Measurements from ENCODE around the gene TFAP2E.
"Not testable (repeated sequence)": the region's sequence is repeated elsewhere in the genome, so short reads cannot be mapped to it uniquely, and the experiment has no call there.

TFAP2E gene

DNA sequence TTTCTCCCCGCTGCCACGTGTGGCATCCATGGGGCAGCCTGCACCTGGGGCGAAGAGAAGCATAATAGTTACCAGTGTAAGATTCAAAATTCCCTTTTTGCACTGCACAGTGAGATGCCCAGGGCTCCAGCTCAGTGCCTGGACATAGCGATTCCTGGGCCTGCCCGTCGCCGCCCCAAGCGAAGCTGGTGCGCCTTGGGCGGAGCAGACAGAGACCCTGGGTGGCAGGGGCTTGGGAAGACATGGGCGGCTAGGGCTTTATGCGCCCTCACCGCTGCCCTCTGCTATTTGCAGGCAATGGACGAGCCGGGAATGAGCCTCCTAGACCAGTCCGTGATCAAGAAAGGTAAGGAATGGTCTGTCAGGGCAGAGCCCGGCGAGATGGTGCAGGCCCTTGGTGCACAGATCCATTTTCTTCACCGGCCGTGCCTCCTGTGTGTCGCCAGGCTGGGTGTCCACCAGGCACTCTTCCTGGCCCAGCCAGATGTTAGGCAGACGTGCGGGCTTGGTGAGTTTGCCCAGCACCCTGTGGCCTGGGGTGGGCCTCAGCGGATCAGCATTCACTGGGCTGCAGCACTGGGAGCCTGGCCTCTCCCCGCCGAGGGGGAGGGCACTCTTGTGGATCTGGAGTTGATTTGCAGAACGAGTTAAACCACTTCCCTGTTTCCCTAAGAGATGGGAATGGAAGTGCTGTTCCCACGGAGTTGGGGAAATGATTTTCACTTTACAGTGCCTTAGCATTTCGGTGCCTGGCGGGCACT is 1.7 kb downstream of the TFAP2E start:
- DNase-seq, result peak in 1 of 2 experiments; percentile 35

DNA sequence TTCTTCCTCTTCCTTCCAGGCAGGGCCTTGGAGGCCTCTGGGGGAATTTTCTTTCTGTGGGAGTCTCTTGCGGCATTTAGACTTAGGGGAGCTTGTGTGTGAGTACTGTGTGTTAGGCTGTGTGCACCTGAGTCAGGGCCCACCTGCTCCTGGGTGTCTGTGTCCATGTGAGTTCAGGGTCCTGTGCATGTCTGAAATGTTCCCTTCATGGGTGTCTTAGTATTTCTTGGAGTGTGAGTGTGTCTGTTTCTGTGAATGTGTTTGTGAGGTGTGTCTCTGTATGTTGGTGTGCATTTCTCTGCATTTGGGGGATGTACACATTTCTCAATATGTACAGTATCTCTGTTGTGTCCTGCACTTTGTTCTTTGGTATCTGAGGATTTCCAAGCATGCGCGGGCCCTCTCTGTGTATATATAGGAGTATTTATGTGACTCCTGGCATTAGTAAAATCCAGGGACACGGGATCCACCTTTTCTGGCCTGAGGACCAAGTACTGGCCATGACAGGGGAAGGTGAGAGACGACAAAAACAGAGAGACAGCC is 2.4 kb downstream of the TFAP2E start:
- no peak for DNase-seq

- DNase-seq, result peak in 1 of 2 experiments; percentile 20
Measured at GRCh38 chr1:35576061-35576765, 3.1 kb downstream of the TFAP2E start.

DNA sequence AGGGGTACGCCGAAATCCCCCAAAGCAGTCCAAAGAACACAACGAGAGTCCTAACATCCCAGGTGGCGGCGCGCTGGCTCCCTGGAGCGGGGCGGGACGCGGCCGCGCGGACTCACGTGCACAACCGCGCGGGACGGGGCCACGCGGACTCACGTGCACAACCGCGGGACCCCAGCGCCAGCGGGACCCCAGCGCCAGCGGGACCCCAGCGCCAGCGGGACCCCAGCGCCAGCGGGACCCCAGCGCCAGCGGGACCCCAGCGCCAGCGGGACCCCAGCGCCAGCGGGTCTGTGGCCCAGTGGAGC is 3.6 kb downstream of the TFAP2E start:
- DNase-seq, result not testable (repeated sequence)

DNA sequence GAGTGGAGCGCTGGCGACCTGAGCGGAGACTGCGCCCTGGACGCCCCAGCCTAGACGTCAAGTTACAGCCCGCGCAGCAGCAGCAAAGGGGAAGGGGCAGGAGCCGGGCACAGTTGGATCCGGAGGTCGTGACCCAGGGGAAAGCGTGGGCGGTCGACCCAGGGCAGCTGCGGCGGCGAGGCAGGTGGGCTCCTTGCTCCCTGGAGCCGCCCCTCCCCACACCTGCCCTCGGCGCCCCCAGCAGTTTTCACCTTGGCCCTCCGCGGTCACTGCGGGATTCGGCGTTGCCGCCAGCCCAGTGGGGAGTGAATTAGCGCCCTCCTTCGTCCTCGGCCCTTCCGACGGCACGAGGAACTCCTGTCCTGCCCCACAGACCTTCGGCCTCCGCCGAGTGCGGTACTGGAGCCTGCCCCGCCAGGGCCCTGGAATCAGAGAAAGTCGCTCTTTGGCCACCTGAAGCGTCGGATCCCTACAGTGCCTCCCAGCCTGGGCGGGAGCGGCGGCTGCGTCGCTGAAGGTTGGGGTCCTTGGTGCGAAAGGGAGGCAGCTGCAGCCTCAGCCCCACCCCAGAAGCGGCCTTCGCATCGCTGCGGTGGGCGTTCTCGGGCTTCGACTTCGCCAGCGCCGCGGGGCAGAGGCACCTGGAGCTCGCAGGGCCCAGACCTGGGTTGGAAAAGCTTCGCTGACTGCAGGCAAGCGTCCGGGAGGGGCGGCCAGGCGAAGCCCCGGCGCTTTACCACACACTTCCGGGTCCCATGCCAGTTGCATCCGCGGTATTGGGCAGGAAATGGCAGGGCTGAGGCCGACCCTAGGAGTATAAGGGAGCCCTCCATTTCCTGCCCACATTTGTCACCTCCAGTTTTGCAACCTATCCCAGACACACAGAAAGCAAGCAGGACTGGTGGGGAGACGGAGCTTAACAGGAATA is 4.2 kb downstream of the TFAP2E start:
- DNase-seq, result peak; percentile 95

DNA sequence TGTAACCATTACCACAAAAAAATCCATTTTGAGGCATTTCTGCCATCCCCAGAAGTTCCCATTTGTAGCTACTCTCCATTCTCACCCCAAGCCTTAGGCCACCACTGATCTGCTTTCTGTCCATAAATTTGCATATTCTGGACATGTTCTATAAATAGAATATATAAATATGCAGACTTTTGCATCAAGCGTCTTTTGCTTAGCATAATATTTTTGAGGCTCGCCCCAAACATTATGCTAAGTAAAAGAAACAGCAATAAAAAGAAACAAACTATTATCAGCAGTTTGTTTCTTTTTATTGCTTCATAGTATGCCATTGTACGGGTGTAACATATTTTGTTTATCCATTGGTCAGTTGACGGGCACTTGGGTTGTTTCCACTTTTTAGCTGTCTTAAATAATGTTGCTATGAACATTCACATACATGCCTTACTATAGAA is 7.9 kb downstream of the TFAP2E start:
- no peak for DNase-seq

DNA sequence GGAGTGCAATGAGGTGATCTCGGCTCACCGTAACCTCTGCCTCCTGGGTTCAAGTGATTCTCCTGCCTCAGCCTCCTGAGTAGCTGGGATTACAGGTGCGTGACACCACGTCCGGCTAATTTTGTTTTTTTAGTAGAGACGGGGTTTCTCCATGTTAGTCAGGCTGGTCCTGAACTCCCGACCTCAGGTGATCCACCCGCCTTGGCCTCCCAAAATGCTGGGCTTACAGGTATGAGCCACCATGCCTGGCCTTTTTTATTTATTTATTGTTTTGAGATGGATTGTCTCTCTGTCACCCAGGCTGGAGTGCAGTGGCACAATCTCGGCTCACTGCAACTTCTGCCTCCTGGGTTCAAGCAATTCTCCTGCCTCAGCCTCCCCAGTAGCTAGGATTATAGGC is 8.5 kb downstream of the TFAP2E start:
- DNase-seq, result not testable (repeated sequence)

DNA sequence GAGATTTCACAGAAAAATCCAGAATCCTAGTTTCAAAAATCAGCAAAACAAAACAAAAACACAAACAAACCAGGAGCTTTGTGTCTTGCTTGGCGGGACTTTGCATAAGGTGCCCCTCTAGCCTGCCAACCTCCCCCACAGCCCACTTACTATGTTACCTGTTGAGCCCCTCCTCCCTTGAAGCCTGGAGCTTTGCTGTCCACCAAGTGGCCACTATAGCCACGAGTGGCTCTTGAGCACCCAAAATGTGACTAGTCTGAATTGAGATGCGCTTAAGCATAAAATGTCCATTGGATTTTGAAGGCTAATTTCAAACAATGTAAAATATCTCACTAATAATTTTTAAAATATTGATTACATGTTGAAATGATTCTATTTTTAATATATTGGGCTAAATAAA is 12.2 kb downstream of the TFAP2E start:
- DNase-seq, result no peak

- DNase-seq, result not testable (repeated sequence)
Measured at GRCh38 chr1:35585805-35586204, 12.7 kb downstream of the TFAP2E start.

- no peak for DNase-seq
Measured at GRCh38 chr1:35586808-35587207, 13.7 kb downstream of the TFAP2E start.

DNA sequence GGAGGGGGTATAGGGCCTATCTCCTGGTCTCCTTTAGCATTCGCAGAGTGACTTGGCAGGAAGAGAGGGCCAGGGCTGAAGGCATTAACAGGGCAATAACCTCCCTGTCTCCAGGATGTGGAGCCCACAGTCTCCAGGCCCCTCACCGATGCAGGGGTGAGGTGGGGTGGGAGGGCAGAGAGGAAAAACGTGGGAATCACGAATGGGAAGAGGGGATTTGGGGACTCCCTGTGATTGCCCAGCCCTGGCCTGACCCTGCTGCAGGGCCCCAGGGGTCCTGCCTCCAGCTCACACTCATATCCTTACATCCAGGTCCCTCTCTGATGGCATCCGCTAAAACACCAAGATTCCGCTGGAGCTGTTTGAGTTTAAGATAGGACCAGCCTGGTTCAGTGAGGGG is 14.6 kb downstream of the TFAP2E start:
- no peak for DNase-seq

GRCh38 chr1:35588197-35588910 is 15.2 kb downstream of the TFAP2E start:
- no peak for DNase-seq

DNA sequence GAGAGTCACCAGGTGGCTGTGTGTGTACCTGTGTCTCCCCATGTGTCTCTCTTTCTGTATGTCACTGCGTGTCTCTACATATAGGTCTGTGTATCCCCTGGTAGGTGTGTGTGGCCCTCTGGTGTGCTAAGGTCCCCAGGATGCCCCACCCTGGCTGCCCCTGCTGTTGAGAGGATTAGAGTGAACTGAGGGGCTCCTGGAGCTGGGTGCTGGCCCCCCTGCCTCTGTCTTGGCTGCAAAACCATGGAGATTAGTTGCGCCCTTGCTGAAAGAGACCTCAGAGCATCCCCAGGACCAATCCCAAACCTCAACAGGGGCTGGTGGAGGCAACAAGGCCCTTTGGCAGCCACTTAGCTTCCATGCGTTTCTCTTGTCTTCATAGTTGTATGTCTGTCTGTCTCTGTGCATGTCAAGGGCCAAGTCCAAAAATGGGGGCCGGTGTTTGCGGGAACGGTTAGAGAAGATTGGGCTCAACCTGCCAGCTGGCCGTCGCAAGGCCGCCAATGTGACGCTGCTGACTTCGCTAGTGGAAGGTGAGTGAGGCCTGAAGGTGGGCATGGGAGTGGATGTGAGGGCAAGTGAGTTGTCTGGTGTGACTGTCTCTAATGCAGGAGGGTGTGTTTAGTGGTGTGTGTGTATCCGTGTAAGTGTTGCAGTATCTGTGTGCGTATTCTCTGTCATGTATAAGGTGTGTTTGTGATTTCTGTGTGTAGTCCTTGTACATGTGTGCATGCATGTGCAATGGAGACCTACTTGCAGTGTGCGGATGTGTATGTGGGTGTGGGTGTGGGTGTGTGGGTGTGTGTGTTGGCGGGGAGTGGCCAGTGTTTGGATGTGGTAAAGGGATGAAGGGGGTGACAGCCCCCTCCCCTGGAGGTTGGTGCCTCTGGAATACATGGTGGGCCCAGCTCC is 16.7 kb downstream of the TFAP2E start:
- DNase-seq, result no peak

DNA sequence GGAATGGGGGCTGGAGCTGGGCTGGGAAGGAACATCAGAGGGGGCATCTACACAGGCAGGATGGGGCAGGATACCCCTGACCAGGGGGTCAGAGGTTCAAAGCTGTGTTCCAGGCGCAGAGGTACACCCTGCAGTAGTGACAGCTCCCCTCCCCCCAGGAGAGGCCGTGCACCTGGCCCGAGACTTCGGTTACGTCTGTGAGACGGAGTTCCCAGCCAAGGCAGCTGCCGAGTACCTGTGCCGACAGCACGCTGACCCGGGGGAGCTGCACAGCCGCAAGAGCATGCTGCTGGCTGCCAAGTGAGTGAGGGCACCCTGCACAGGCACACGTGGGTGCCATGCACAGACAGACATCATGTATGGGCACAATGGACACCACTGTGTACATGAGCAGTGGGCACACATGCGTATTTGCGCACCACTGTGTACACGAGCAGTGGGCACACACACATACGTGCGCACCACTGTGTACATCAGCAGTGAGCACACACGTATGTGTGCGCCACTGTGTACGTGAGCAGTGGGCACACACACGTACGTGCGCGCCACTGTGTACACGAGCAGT is 17.4 kb downstream of the TFAP2E start:
- no peak for DNase-seq

DNA sequence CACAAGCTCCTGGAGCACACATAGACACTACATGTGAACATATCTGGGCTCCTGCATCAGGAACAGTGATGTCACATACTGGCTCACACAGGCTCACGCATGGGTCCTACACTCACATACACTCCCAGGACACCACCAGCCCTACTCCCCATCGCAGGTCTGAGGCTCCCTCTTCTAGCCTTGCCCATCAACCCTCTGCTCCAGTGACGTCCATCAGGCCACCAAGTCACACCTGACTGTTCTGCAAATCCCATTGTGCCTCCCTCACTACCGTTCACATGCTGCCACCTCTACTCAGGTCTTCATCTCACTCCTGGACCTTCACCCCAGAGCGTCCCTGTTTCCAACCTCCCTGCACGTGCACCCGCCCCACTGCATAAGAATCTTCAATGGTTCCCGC is 18.1 kb downstream of the TFAP2E start:
- DNase-seq, result no peak

GRCh38 chr1:35592991-35593769 is 20.1 kb downstream of the TFAP2E start:
- DNase-seq, result peak; percentile 92 to 94

GRCh38 chr1:35594005-35594760 is 21.1 kb downstream of the TFAP2E start:
- no peak for DNase-seq

GRCh38 chr1:35595684-35596083 is 22.6 kb downstream of the TFAP2E start:
- no peak for DNase-seq

- DNase-seq, result no peak
Measured at GRCh38 chr1:35597870-35598269, 24.8 kb downstream of the TFAP2E start.

Data from Kasumi-1 (cell line).